H1 (cell line): ENCODE data around the gene ZNF189. TPM values are rescaled to one million over a fixed set of nuclear protein-coding genes. Genes with fewer than 3 reads are reported as not detected.

ENCODE experiments used
- CTCF ChIA-PET: fragments of 300-600 bp; sonication (Branson Sonifier 250); formaldehyde crosslinking; loops from one replicate; lab custom pipeline; 2021; ENCODE audit not compliant: partially characterized antibody; lab: Charles Lee
- POLR2A ChIA-PET: fragments of 300-600 bp; sonication (Branson Sonifier 250); formaldehyde crosslinking; loops from one replicate; lab custom pipeline; 2021; ENCODE audit warnings: inconsistent platforms; ENCODE audit not compliant: partially characterized antibody; lab: Charles Lee
- DNase-seq, 2 experiments: peaks; one replicate each; pipeline versions ENCODE4 v3.0.0 to v3.0.0-alpha.2; 2010 to 2022; ENCODE audit warnings: low spot score in 2 of 2, low read depth in 1 of 2, mixed read lengths in 1 of 2
- FAIRE-seq: peaks from 2 replicates; lab custom pipeline; 2011; peaks lifted over from hg19 to GRCh38; lab: Jason Lieb, UNC
- H2AFZ ChIP-seq: 2 replicates; pipeline ENCODE4 v1.8.1; 2012; ENCODE audit warnings: low read length, inconsistent platforms
- H2AK5ac ChIP-seq: 2 replicates; pipeline ENCODE4 v1.6.1; 2013; ENCODE audit warnings: low read depth, low read length
- H2BK120ac ChIP-seq: replicated peaks from 2 replicates; pipeline ENCODE3; 2013; ENCODE audit warnings: low read depth, low read length, inconsistent platforms
- H2BK12ac ChIP-seq: 2 replicates; pipeline ENCODE4 v1.6.1; 2013; ENCODE audit warnings: low read depth, low read length
- H2BK15ac ChIP-seq: 2 replicates; pipeline ENCODE4 v1.6.1; 2013; ENCODE audit warnings: low read length
- H2BK20ac ChIP-seq: 2 replicates; pipeline ENCODE4 v1.6.1; 2013; ENCODE audit warnings: low read length
- H2BK5ac ChIP-seq: 2 replicates; pipeline ENCODE4 v1.6.1; 2013; ENCODE audit warnings: low read depth, low read length
- H3K14ac ChIP-seq: 2 replicates; pipeline ENCODE4 v1.6.1; 2013; ENCODE audit warnings: inconsistent platforms; ENCODE audit not compliant: insufficient read length
- H3K18ac ChIP-seq: 2 replicates; pipeline ENCODE4 v1.6.1; 2013; ENCODE audit warnings: low read length; ENCODE audit errors: extremely low read depth
- H3K23ac ChIP-seq: 2 replicates; pipeline ENCODE4 v1.6.1; 2013; ENCODE audit warnings: inconsistent platforms; ENCODE audit not compliant: insufficient read length
- H3K23me2 ChIP-seq: 2 replicates; pipeline ENCODE4 v1.6.1; 2013; ENCODE audit warnings: low read depth, low read length
- H3K27ac ChIP-seq: 2 replicates; pipeline ENCODE4 v1.6.1; 2011; ENCODE audit warnings: low read depth, low read length, inconsistent platforms
- H3K27me3 ChIP-seq, 4 experiments: replicated peaks in 1 of 4; 1 replicate in 1 of 4; 2 replicates in 3 of 4; pipeline versions ENCODE4 v1.6.1 to v1.8.1; 2011 to 2013; ENCODE audit warnings: low read length in 3 of 4, mild to moderate bottlenecking in 3 of 4, inconsistent platforms in 2 of 4, mixed read lengths in 2 of 4, moderate library complexity in 1 of 4; ENCODE audit not compliant: control insufficient read depth in 3 of 4, insufficient read depth in 3 of 4; ENCODE audit errors: extremely low read depth in 1 of 4
- H3K36me3 ChIP-seq, 4 experiments: 2 replicates each; pipeline versions ENCODE4 v1.6.1 to v1.8.1; 2011 to 2013; ENCODE audit warnings: mild to moderate bottlenecking in 4 of 4, low read length in 3 of 4, moderate library complexity in 2 of 4, control low read depth in 1 of 4, inconsistent platforms in 1 of 4; ENCODE audit not compliant: insufficient read depth in 4 of 4, control insufficient read depth in 2 of 4
- H3K4ac ChIP-seq: replicated peaks from 2 replicates; pipeline ENCODE3; 2013; ENCODE audit warnings: low read length, low read depth, mixed read lengths, inconsistent platforms; ENCODE audit not compliant: insufficient read length
- H3K4me1 ChIP-seq, 4 experiments: replicated peaks in 1 of 4; 1 replicate in 1 of 4; 2 replicates in 3 of 4; pipeline versions ENCODE4 v1.6.1 to v1.8.1; 2011 to 2013; ENCODE audit warnings: low read length in 3 of 4, inconsistent platforms in 2 of 4, mixed read lengths in 1 of 4; ENCODE audit not compliant: insufficient read depth in 4 of 4, control insufficient read depth in 3 of 4
- H3K4me2 ChIP-seq, 2 experiments: 2 replicates each; pipeline versions ENCODE4 v1.6.1 to v1.8.1; 2011 to 2013; ENCODE audit warnings: low read depth in 2 of 2, low read length in 2 of 2, control low read depth in 1 of 2, inconsistent platforms in 1 of 2, mild to moderate bottlenecking in 1 of 2; ENCODE audit not compliant: insufficient read depth in 1 of 2
- H3K4me3 ChIP-seq, 4 experiments: fragments of 200-600, 300-600 bp in 1 of 4; sonication (generic), shearing (Covaris generic), sonication (Bioruptor Twin) in 1 of 4; 2 replicates each; pipeline versions ENCODE4 v1.5.1 to v1.8.1; 2011 to 2016; ENCODE audit warnings: low read length in 4 of 4, low read depth in 3 of 4, control low read depth in 2 of 4, inconsistent platforms in 2 of 4, mild to moderate bottlenecking in 2 of 4, mixed read lengths in 1 of 4, moderate library complexity in 1 of 4; ENCODE audit not compliant: insufficient read depth in 2 of 4; ENCODE audit errors: extremely low read depth in 1 of 4
- H3K56ac ChIP-seq: replicated peaks from 2 replicates; pipeline ENCODE3; 2013; ENCODE audit warnings: low read depth, mild to moderate bottlenecking, mixed read lengths, low read length, inconsistent platforms; ENCODE audit not compliant: insufficient read length
- H3K79me1 ChIP-seq: 2 replicates; pipeline ENCODE4 v1.6.1; 2013; ENCODE audit warnings: low read depth, low read length, control low read depth
- H3K79me2 ChIP-seq, 2 experiments: 2 replicates each; pipeline versions ENCODE4 v1.6.1 to v1.8.1; 2012 to 2013; ENCODE audit warnings: low read length in 2 of 2, mild to moderate bottlenecking in 2 of 2, inconsistent platforms in 1 of 2; ENCODE audit not compliant: insufficient read depth in 2 of 2, control insufficient read depth in 1 of 2
- H3K9ac ChIP-seq, 4 experiments: replicated peaks in 1 of 4; 1 replicate in 1 of 4; 2 replicates in 3 of 4; pipeline versions ENCODE4 v1.6.1 to v1.8.1; 2011 to 2013; ENCODE audit warnings: low read depth in 3 of 4, low read length in 3 of 4, control low read depth in 2 of 4, mild to moderate bottlenecking in 2 of 4, moderate library complexity in 2 of 4, inconsistent platforms in 1 of 4; ENCODE audit errors: extremely low read depth in 1 of 4
- H3K9me3 ChIP-seq, 2 experiments: 2 replicates each; pipeline versions ENCODE4 v1.6.1 to v1.8.1; 2012 to 2013; ENCODE audit warnings: mild to moderate bottlenecking in 2 of 2, moderate library complexity in 2 of 2, control low read depth in 1 of 2, inconsistent platforms in 1 of 2, low read depth in 1 of 2, low read length in 1 of 2, mixed read lengths in 1 of 2; ENCODE audit not compliant: insufficient read depth in 2 of 2
- H4K20me1 ChIP-seq, 2 experiments: replicated peaks in 1 of 2; 2 replicates each; pipeline versions ENCODE3 to v1.8.1; 2011 to 2013; ENCODE audit warnings: inconsistent platforms in 2 of 2, low read length in 2 of 2, mild to moderate bottlenecking in 1 of 2; ENCODE audit not compliant: insufficient read depth in 2 of 2, control insufficient read depth in 1 of 2
- H4K5ac ChIP-seq: 2 replicates; pipeline ENCODE4 v1.6.1; 2013; ENCODE audit warnings: low read length, low read depth, mixed read lengths, inconsistent platforms; ENCODE audit not compliant: insufficient read length
- H4K8ac ChIP-seq: 2 replicates; pipeline ENCODE4 v1.8.0; 2013; ENCODE audit warnings: mild to moderate bottlenecking, moderate library complexity, low read length, inconsistent platforms; ENCODE audit not compliant: insufficient read depth; ENCODE audit errors: extremely low read depth
- H4K91ac ChIP-seq: replicated peaks from 2 replicates; pipeline ENCODE3; 2013; ENCODE audit warnings: low read length, mixed read lengths, inconsistent platforms; ENCODE audit not compliant: insufficient read length
- CREB1 ChIP-seq: IDR thresholded peaks from 2 replicates; pipeline ENCODE4 v1.6.1; 2012; ENCODE audit warnings: inconsistent platforms
- EZH2 ChIP-seq: fragments of 200-600 bp; sonication (generic); IDR thresholded peaks from 2 replicates; pipeline ENCODE4 v1.7.1; 2012; ENCODE audit warnings: low read depth, mild to moderate bottlenecking, moderate library complexity, low read length, inconsistent platforms; ENCODE audit not compliant: severe bottlenecking
- RAD21 ChIP-seq, 2 experiments: IDR thresholded peaks in 1 of 2; conservative IDR thresholded peaks in 1 of 2; 2 replicates each; pipeline ENCODE4 v1.6.1; 2011; ENCODE audit warnings: low read depth in 2 of 2, low read length in 2 of 2, improper control_type of control experiment in 1 of 2, inconsistent platforms in 1 of 2, mild to moderate bottlenecking in 1 of 2, moderate library complexity in 1 of 2
- WGBS, 2 experiments: shearing (Covaris generic) in 1 of 2; methylation state at CpG; one replicate each; pipeline versions ENCODE4 v1.1.6 to v1.1.7; 2013 to 2015; ENCODE audit warnings: low lambda C conversion rate in 2 of 2, mixed read lengths in 2 of 2, inconsistent platforms in 1 of 2, low coverage in 1 of 2, missing lambda C conversion rate in 1 of 2; ENCODE audit not compliant: insufficient replicate concordance in 2 of 2, insufficient coverage in 1 of 2, insufficient read length in 1 of 2; ENCODE audit errors: extremely low coverage in 1 of 2, missing lambda C conversion rate in 1 of 2; 5-methylcytosine and 5-hydroxymethylcytosine counted together
- polyA plus RNA-seq, 7 experiments: library from polyadenylated mRNA; depleted of rRNA in 3 of 7; stranded (reverse) in 5 of 7; unstranded in 2 of 7; fragments of >200 nt in 5 of 7; fragments of 200-250 nt in 2 of 7; gene quantifications; 1 replicate in 5 of 7; 2 replicates in 1 of 7; 4 replicates in 1 of 7; pipeline versions ENCODE4 v1.2.1 to v1.2.3, GENCODE V29; 2011 to 2013; ENCODE audit warnings: missing spikeins in 2 of 7, mixed read lengths in 2 of 7
- total RNA-seq: library from RNA; stranded (reverse); fragmentation: NEBNext Ultra II Directional; extraction: Animal tissue kit (Norgen Biotek cat#: 25700); gene quantifications from 2 replicates; pipeline ENCODE4 v1.2.1, GENCODE V29; 2021
- TF ChIP-seq, protein P1 (sequence below): IDR thresholded peaks from 2 replicates; pipeline ENCODE4 v1.6.1; 2012; ENCODE audit warnings: inconsistent platforms
- TF ChIP-seq, protein P2 (sequence below), 3 experiments: IDR thresholded peaks; 1 replicate in 2 of 3; 2 replicates in 1 of 3; pipeline versions ENCODE4 v1.5.1 to v1.6.1; 2011; ENCODE audit warnings: low read length in 3 of 3, mild to moderate bottlenecking in 3 of 3, inconsistent platforms in 2 of 3, low read depth in 1 of 3, moderate library complexity in 1 of 3; ENCODE audit not compliant: insufficient read depth in 1 of 3; ENCODE audit errors: control extremely low read depth in 1 of 3

Gene ZNF189
- total and polyA plus RNA-seq, 2 of the 8 experiments (the other 6 are each of a cell fraction or from before 2014, with no cell fraction given), result 1.9 to 12.3 TPM

DNA sequence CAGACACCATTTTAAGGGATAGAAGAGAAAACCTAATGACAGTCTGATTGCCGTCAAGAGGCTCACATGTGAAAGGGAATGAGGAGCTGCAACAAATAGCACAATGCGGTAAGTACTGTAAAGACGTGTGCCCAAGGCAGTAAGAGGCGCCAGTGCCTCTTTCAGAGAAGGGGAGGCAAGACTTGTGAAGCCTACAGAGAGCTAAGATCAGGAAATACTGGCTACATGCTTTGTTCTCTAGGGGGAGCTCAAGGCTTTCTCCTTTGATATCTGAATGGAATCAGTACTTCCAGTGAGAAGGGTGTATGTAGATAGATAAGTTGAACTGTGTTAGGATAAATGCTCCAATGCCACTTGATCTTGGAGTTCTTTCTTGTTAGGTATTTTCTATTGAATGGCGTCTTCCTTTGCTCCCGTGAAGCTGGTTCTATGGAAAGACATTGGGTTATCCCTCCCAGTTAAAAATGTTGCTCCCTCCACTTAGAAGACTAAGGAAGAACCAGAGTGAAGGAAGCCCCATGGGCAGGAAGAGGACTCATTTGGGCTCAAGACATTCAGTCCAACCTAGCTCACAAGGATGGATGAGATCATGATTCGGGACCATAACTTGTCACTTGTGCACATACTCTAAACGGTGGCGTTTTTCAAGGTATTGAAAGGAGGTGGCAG lies 60.4 kb downstream of the ZNF189 start:
- Histone ChIP-seq H3K27me3 (no peaks in the 10 kb centered on the region), H3K79me2 (no peaks in the 10 kb centered on the region), H4K91ac (no peak overlapping the region), H3K9ac (no peak overlapping the region), H2BK20ac (no peak overlapping the region), H3K18ac (no peak overlapping the region), H3K56ac (no peak overlapping the region), H3K23me2 (no peaks in the 10 kb centered on the region), H3K36me3 (no peaks in the 10 kb centered on the region), H2AFZ (peak overlapping the region; percentile 52; the same call in 1 of the 2 replicates), H2BK12ac (no peak overlapping the region), H3K4me3 (no peak overlapping the region), H4K5ac (no peak overlapping the region), H3K9me3 (no peaks in the 10 kb centered on the region), H3K4ac (no peak overlapping the region), H4K8ac (no peak overlapping the region), H4K20me1 (no peaks in the 10 kb centered on the region), H3K14ac (no peak overlapping the region), H3K79me1 (no peaks in the 10 kb centered on the region), H3K4me2 (no peak overlapping the region), H2BK120ac (no peak overlapping the region), H3K4me1 (peaks cover 0 to 6% (median 6%) of the 10 kb centered on the region in 4 experiments; a peak in 2 of 7 replicates), H3K23ac (no peak overlapping the region), H3K27ac (no peak overlapping the region), H2AK5ac (no peak overlapping the region), H2BK15ac (no peak overlapping the region), H2BK5ac (no peak overlapping the region)
- CTCF ChIA-PET, result interaction anchor here (0.6 to 14.0 kb wide), 36 partner anchors 8 to 345 kb away, joined by 3 to 447 read pairs (median 5); partner anchors contain the start of gene RNF20
- 40% methylated on average over 9 of the region's 9 CpGs; no CpG with 5 or more reads in 1 of the 2 experiments for WGBS, 2 experiments
- POLR2A ChIA-PET, result interaction anchor here (0.6 to 2.5 kb wide), 7 partner anchors 10 to 88 kb away, joined by 3 to 8 read pairs (median 4); no protein-coding TSS in a partner anchor
- peak; percentile 90 for FAIRE-seq
- peak in 1 of 2 experiments; percentile 51 for DNase-seq
- TF ChIP-seq RAD21 (IDR thresholded peaks at IDR 0.05 in 1 of 2, conservative IDR thresholded peaks at IDR 0.05 in 1 of 2; ENCODE audit: low read depth in 2 of 2, low read length in 2 of 2), result peak; percentile 89
- TF ChIP-seq, protein P1, sequence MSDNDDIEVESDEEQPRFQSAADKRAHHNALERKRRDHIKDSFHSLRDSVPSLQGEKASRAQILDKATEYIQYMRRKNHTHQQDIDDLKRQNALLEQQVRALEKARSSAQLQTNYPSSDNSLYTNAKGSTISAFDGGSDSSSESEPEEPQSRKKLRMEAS, result peak; percentile 51; the same call in 1 of the 2 replicates
- no peak for TF ChIP-seq EZH2
- TF ChIP-seq CREB1, result 0 out of 2 replicates have a peak, but pooled peaks have one; percentile 9
- TF ChIP-seq, protein P2, sequence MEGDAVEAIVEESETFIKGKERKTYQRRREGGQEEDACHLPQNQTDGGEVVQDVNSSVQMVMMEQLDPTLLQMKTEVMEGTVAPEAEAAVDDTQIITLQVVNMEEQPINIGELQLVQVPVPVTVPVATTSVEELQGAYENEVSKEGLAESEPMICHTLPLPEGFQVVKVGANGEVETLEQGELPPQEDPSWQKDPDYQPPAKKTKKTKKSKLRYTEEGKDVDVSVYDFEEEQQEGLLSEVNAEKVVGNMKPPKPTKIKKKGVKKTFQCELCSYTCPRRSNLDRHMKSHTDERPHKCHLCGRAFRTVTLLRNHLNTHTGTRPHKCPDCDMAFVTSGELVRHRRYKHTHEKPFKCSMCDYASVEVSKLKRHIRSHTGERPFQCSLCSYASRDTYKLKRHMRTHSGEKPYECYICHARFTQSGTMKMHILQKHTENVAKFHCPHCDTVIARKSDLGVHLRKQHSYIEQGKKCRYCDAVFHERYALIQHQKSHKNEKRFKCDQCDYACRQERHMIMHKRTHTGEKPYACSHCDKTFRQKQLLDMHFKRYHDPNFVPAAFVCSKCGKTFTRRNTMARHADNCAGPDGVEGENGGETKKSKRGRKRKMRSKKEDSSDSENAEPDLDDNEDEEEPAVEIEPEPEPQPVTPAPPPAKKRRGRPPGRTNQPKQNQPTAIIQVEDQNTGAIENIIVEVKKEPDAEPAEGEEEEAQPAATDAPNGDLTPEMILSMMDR (IDR thresholded peaks at IDR 0.05; ENCODE audit: control extremely low read depth in 1 of 3, insufficient read depth in 1 of 3, low read depth in 1 of 3, low read length in 3 of 3), result peak in 2 of 3 experiments; percentile 78 to 86; a peak in 3 of 4 replicates
